H1 (cell line): Measurements from ENCODE around the gene ACOT7. TPM values are rescaled to one million over a fixed set of nuclear protein-coding genes. Genes with fewer than 3 reads are reported as not detected.

Source experiments
- ASH2L ChIP-seq: fragments of 200-600, 300-600 bp; sonication (generic); IDR thresholded peaks from one replicate; pipeline ENCODE4 v1.7.1; 2017; ENCODE audit warnings: low read length
- BRCA1 ChIP-seq: IDR thresholded peaks from 2 replicates; pipeline ENCODE4 v1.6.1; 2012; ENCODE audit warnings: low read depth, low read length, improper control_type of control experiment
- CBX8 ChIP-seq: fragments of 300-800, 300-1000 bp; sonication (generic); IDR thresholded peaks from 2 replicates; pipeline ENCODE4 v1.7.1; 2016; ENCODE audit warnings: low read depth, low read length, borderline replicate concordance
- CREB1 ChIP-seq: IDR thresholded peaks from 2 replicates; pipeline ENCODE4 v1.6.1; 2012; ENCODE audit warnings: inconsistent platforms
- E2F6 ChIP-seq: IDR thresholded peaks from 2 replicates; pipeline ENCODE4 v1.6.1; 2012; ENCODE audit warnings: inconsistent platforms
- GTF2F1 ChIP-seq: IDR thresholded peaks from 2 replicates; pipeline ENCODE4 v1.6.1; 2012; ENCODE audit warnings: low read depth, low read length, improper control_type of control experiment, borderline replicate concordance
- HDAC2 ChIP-seq, 2 experiments: fragments of 300-600 bp in 1 of 2; sonication (generic) in 1 of 2; IDR thresholded peaks; 2 replicates each; pipeline ENCODE4 v1.6.1; 2011 to 2012; ENCODE audit warnings: low read depth in 2 of 2, low read length in 2 of 2, mild to moderate bottlenecking in 2 of 2, moderate library complexity in 2 of 2, borderline replicate concordance in 1 of 2, inconsistent platforms in 1 of 2
- JUN ChIP-seq: IDR thresholded peaks from 2 replicates; pipeline ENCODE4 v1.6.1; 2011; ENCODE audit warnings: low read depth, mild to moderate bottlenecking, improper control_type of control experiment, low read length
- KDM1A ChIP-seq: fragments of 200-600, 300-600 bp; sonication (generic); IDR thresholded peaks from 2 replicates; pipeline ENCODE4 v1.7.1; 2016; ENCODE audit warnings: mild to moderate bottlenecking, low read length, borderline replicate concordance
- KDM4A ChIP-seq: IDR thresholded peaks from one replicate; pipeline ENCODE4 v1.7.1; 2012; ENCODE audit warnings: low read depth, mild to moderate bottlenecking, moderate library complexity, low read length, inconsistent platforms; ENCODE audit not compliant: severe bottlenecking
- KDM5A ChIP-seq: fragments of 200-600 bp; IDR thresholded peaks from 2 replicates; pipeline ENCODE4 v1.7.1; 2012; ENCODE audit warnings: mild to moderate bottlenecking, low read length, inconsistent platforms, mixed read lengths
- MAX ChIP-seq: IDR thresholded peaks from 2 replicates; pipeline ENCODE4 v1.6.1; 2012; ENCODE audit warnings: inconsistent platforms
- NRF1 ChIP-seq: IDR thresholded peaks from 2 replicates; pipeline ENCODE4 v1.6.1; 2011; ENCODE audit warnings: mild to moderate bottlenecking, low read depth, low read length, improper control_type of control experiment
- PHF8 ChIP-seq: fragments of 200-600 bp; sonication (generic); conservative IDR thresholded peaks from 2 replicates; pipeline ENCODE4 v1.7.1; 2012; ENCODE audit warnings: low read depth, mild to moderate bottlenecking, inconsistent platforms, low read length, moderate library complexity
- POU5F1 ChIP-seq: IDR thresholded peaks from 2 replicates; pipeline ENCODE4 v1.6.1; 2011; ENCODE audit warnings: low read depth, mild to moderate bottlenecking, low read length, moderate library complexity
- RBBP5 ChIP-seq: IDR thresholded peaks from 2 replicates; pipeline ENCODE4 v1.7.1; 2012; ENCODE audit warnings: low read depth, mild to moderate bottlenecking, inconsistent platforms, low read length, moderate library complexity, borderline replicate concordance
- RNF2 ChIP-seq: fragments of 200-900, 300-1000 bp; sonication (generic); IDR thresholded peaks from 2 replicates; pipeline ENCODE4 v1.7.1; 2016; ENCODE audit warnings: borderline replicate concordance, low read depth, mild to moderate bottlenecking, antibody characterized with exemption, low read length; ENCODE audit not compliant: poor library complexity, severe bottlenecking; ENCODE audit errors: missing control alignments
- RXRA ChIP-seq: IDR thresholded peaks from 2 replicates; pipeline ENCODE4 v1.6.1; 2011; ENCODE audit warnings: low read depth, mild to moderate bottlenecking, low read length, moderate library complexity; ENCODE audit not compliant: insufficient read depth
- SAP30 ChIP-seq: fragments of 300-600 bp; sonication (generic); IDR thresholded peaks from 2 replicates; pipeline ENCODE4 v1.7.1; 2012; ENCODE audit warnings: low read length, moderate library complexity, mild to moderate bottlenecking, inconsistent platforms; ENCODE audit not compliant: insufficient read depth, insufficient replicate concordance
- SIN3A ChIP-seq, 2 experiments: IDR thresholded peaks in 1 of 2; conservative IDR thresholded peaks in 1 of 2; 2 replicates each; pipeline ENCODE4 v1.6.1; 2011 to 2012; ENCODE audit warnings: low read length in 2 of 2, improper control_type of control experiment in 1 of 2, low read depth in 1 of 2, mild to moderate bottlenecking in 1 of 2
- SP1 ChIP-seq: IDR thresholded peaks from 2 replicates; pipeline ENCODE4 v1.6.1; 2011; ENCODE audit warnings: low read depth, low read length
- SP2 ChIP-seq: IDR thresholded peaks from 2 replicates; pipeline ENCODE4 v1.6.1; 2012; ENCODE audit warnings: mild to moderate bottlenecking, low read length, inconsistent platforms
- SUZ12 ChIP-seq: fragments of 200-600 bp; sonication (generic); IDR thresholded peaks from 2 replicates; pipeline ENCODE4 v1.6.1; 2012; ENCODE audit warnings: mild to moderate bottlenecking, inconsistent platforms, low read length, moderate library complexity, mixed read lengths
- polyA plus RNA-seq, 7 experiments: library from polyadenylated mRNA; depleted of rRNA in 3 of 7; stranded (reverse) in 5 of 7; unstranded in 2 of 7; fragments of >200 nt in 5 of 7; fragments of 200-250 nt in 2 of 7; gene quantifications; 1 replicate in 5 of 7; 2 replicates in 1 of 7; 4 replicates in 1 of 7; pipeline versions ENCODE4 v1.2.1 to v1.2.3, GENCODE V29; 2011 to 2013; ENCODE audit warnings: missing spikeins in 2 of 7, mixed read lengths in 2 of 7
- total RNA-seq: library from RNA; stranded (reverse); fragmentation: NEBNext Ultra II Directional; extraction: Animal tissue kit (Norgen Biotek cat#: 25700); gene quantifications from 2 replicates; pipeline ENCODE4 v1.2.1, GENCODE V29; 2021

ACOT7 gene
- total and polyA plus RNA-seq, 2 of the 8 experiments (the other 6 are each of a cell fraction or from before 2014, with no cell fraction given): 151 to 214 TPM

DNA sequence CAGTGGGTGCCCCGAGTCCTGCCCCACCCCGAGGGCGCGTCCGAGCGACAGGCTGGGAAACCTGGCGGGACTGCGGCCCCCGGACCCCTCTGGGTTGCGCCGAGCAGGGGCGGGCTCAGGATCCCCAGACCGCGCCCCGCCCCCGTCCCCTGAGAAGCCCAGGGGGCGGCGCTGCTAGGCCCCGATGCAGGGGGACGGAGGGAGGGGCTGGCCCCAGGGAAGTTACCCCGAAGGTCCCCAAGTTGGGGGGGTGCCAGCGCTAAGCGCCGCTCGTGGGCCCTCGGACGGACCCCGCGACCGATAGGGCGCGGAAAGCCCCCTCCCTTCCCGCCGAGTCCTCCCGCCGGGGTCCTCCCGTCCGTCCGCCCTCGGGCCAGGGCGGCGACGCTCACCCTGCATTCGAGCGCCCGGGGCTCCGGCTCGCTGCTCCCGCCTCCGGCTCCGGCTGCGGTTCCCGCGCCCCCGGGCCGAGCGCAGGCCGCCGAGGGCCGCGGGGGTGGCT, 133.1 kb downstream of the ACOT7 start (continued):
- TF ChIP-seq RBBP5: 0 out of 2 replicates have a peak, but pooled peaks have one; percentile 55
- no peak for TF ChIP-seq SP1
- no peak for TF ChIP-seq SP2
- TF ChIP-seq JUN: no peak
- TF ChIP-seq HDAC2 (IDR thresholded peaks at IDR 0.05; ENCODE audit: borderline replicate concordance in 1 of 2, low read depth in 2 of 2, low read length in 2 of 2): 0 out of 4 replicates have a peak, but pooled peaks of 1 of the 2 experiments have one; percentile 12
- TF ChIP-seq SUZ12: no peak
- no peak for TF ChIP-seq RXRA
- peak; percentile 35 for TF ChIP-seq KDM4A
- TF ChIP-seq KDM5A: no peak
- TF ChIP-seq POU5F1: no peak
- peak; percentile 16 for TF ChIP-seq ASH2L
- no peak for TF ChIP-seq SIN3A (conservative IDR thresholded peaks at IDR 0.05 in 1 of 2, IDR thresholded peaks at IDR 0.05 in 1 of 2; ENCODE audit: low read depth in 1 of 2, low read length in 2 of 2)
- TF ChIP-seq SAP30: no peak
- TF ChIP-seq CREB1: no peak
- no peak for TF ChIP-seq RNF2
- 0 out of 2 replicates have a peak, but pooled peaks have one; percentile 41 for TF ChIP-seq PHF8
- TF ChIP-seq MAX: no peak
- TF ChIP-seq KDM1A: no peak
- TF ChIP-seq GTF2F1: no peak
- TF ChIP-seq CBX8: no peak
- TF ChIP-seq NRF1: no peak
- TF ChIP-seq E2F6: no peak
- TF ChIP-seq BRCA1: no peak
